ENCODE results near the gene ABCA4. TPM values are rescaled to one million over a fixed set of nuclear protein-coding genes. Genes with fewer than 3 reads are reported as not detected.

ABCA4 gene
- total RNA-seq, 1 experiment from 2014 or later, result 1.5 TPM

DNA sequence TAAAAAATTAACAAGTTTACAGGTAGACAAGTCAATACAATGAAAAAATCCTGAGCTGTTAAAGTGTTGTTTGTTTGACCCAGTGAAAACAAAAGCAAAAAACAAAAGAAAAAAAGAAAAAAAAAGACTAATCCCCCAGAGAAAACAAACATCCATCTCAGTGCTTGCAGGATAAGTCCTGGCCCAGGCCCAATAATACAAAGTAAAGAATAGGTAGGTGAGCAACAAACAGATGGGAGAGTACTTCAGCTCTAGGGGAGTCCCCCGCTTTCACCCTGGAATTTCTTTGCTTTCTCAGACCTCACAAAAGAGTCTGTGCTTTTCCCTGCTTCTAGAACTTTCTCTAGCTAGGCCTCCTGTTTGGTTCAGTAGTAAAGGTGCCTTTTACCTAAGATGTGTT is 70.3 kb downstream of the ABCA4 start:
- Histone ChIP-seq H3K27ac (ENCODE audit: low read length) (peak overlapping the region; percentile 87), H3K36me3 (ENCODE audit: control insufficient read depth, insufficient read depth, low read length) (no peaks in the 10 kb centered on the region), H3K27me3 (ENCODE audit: control insufficient read depth, insufficient read depth, low read length) (no peaks in the 10 kb centered on the region), H3K4me1 (ENCODE audit: control insufficient read depth, insufficient read depth, low read length) (peaks cover 35% of the 10 kb centered on the region), H3K4me3 (ENCODE audit: low read depth in 2 of 2, low read length in 2 of 2) (no peak overlapping the region), H3K9me3 (ENCODE audit: control insufficient read depth, insufficient read depth, low read depth, low read length) (no peaks in the 10 kb centered on the region)
- in situ Hi-C loops (cut with HindIII; ENCODE audit: low pct_unique_long_range_greater_than_20kb, low sequenced_read_pairs) (no loop called here), intact Hi-C loops (cut with micrococcal nuclease; ENCODE audit: unreplicated experiment) (no loop called here)
- TF ChIP-seq POLR2AphosphoS5 (IDR thresholded peaks at IDR 0.05; ENCODE audit: low read depth, low read length) (no peak), TCF7L2 (IDR thresholded peaks at IDR 0.05; ENCODE audit: low read depth, low read length) (no peak), REST (IDR thresholded peaks at IDR 0.05; ENCODE audit: insufficient read depth in 1 of 2, low read depth in 2 of 2, low read length in 1 of 2) (no peak), CTCF (IDR thresholded peaks at IDR 0.05) (no peak), SIN3A (IDR thresholded peaks at IDR 0.05; ENCODE audit: borderline replicate concordance, insufficient read depth, low read depth, low read length) (no peak)
- DNase-seq (ENCODE audit: low read depth, low spot score) (no peak), ATAC-seq (no peak)
- ChIA-PET POLR2A (interaction anchor here (0.6 kb wide), 1 partner anchor 61 kb away, joined by 3 read pairs; no protein-coding TSS in a partner anchor), CTCF (interaction anchor here (0.6 kb wide), 2 partner anchors 77 to 283 kb away, joined by 3 read pairs; no protein-coding TSS in a partner anchor)
- BruUV-seq (replicated peaks), result no TSS peak

- no peak for TF ChIP-seq POLR2AphosphoS5 (IDR thresholded peaks at IDR 0.05; ENCODE audit: low read depth, low read length)
- TF ChIP-seq CTCF (IDR thresholded peaks at IDR 0.05), result no peak
- no peak for TF ChIP-seq TCF7L2 (IDR thresholded peaks at IDR 0.05; ENCODE audit: low read depth, low read length)
- TF ChIP-seq REST (IDR thresholded peaks at IDR 0.05; ENCODE audit: insufficient read depth in 1 of 2, low read depth in 2 of 2, low read length in 1 of 2), result no peak
- no peak for TF ChIP-seq SIN3A (IDR thresholded peaks at IDR 0.05; ENCODE audit: borderline replicate concordance, insufficient read depth, low read depth, low read length)
- no peak for DNase-seq (ENCODE audit: low read depth, low spot score)
- ATAC-seq, result no peak
- POLR2A ChIA-PET, result interaction anchor here (0.6 kb wide), 1 partner anchor 60 kb away, joined by 3 read pairs; no protein-coding TSS in a partner anchor
- intact Hi-C loops (cut with micrococcal nuclease; ENCODE audit: unreplicated experiment), result no loop called here
- BruUV-seq (replicated peaks), result no TSS peak
- Histone ChIP-seq H3K27me3 (ENCODE audit: control insufficient read depth, insufficient read depth, low read length) (no peaks in the 10 kb centered on the region), H3K27ac (ENCODE audit: low read length) (peak overlapping the region; percentile 87), H3K36me3 (ENCODE audit: control insufficient read depth, insufficient read depth, low read length) (no peaks in the 10 kb centered on the region), H3K4me1 (ENCODE audit: control insufficient read depth, insufficient read depth, low read length) (peaks cover 35% of the 10 kb centered on the region), H3K4me3 (ENCODE audit: low read depth in 2 of 2, low read length in 2 of 2) (no peak overlapping the region), H3K9me3 (ENCODE audit: control insufficient read depth, insufficient read depth, low read depth, low read length) (no peaks in the 10 kb centered on the region)
- in situ Hi-C loops (cut with HindIII; ENCODE audit: low pct_unique_long_range_greater_than_20kb, low sequenced_read_pairs), result no loop called here
- CTCF ChIA-PET, result interaction anchor here (0.6 kb wide), 2 partner anchors 77 to 284 kb away, joined by 3 read pairs; no protein-coding TSS in a partner anchor
Measured at GRCh38 chr1:94050254-94050653, 70.7 kb downstream of the ABCA4 start.

Data from Panc1 (cell line).